Spleen (tissue), 11 donors: ENCODE results near the gene PRRT1B. TPM values are rescaled to one million over a fixed set of nuclear protein-coding genes. Genes with fewer than 3 reads are reported as not detected.

Source experiments
- DNase-seq: peaks from one replicate; pipeline ENCODE4 v3.0.0-alpha.2; 2020
- H3K27ac ChIP-seq, 8 donors: fragments of 200-600 bp; sonication (generic) in 7 of 8; 1 replicate in 4 of 8; 2 replicates in 4 of 8; pipeline versions ENCODE4 v1.5.0 to v1.8.0; 2016 to 2021; ENCODE audit warnings: inconsistent platforms in 4 of 8, mild to moderate bottlenecking in 4 of 8, moderate library complexity in 1 of 8
- H3K27me3 ChIP-seq, 7 donors: fragments of 200-600 bp; sonication (generic) in 6 of 7; replicated peaks in 1 of 7; 1 replicate in 4 of 7; 2 replicates in 3 of 7; pipeline versions ENCODE4 v1.5.0 to v1.8.0; 2016 to 2021; ENCODE audit warnings: inconsistent platforms in 3 of 7, mild to moderate bottlenecking in 1 of 7
- H3K36me3 ChIP-seq, 6 donors: fragments of 200-600 bp; sonication (generic) in 5 of 6; 1 replicate in 4 of 6; 2 replicates in 2 of 6; pipeline versions ENCODE4 v1.5.0 to v1.8.0; 2016 to 2021; ENCODE audit warnings: inconsistent platforms in 2 of 6
- H3K4me1 ChIP-seq, 6 donors: fragments of 200-600 bp; sonication (generic) in 5 of 6; 1 replicate in 3 of 6; 2 replicates in 3 of 6; pipeline versions ENCODE4 v1.5.0 to v1.8.0; 2016 to 2021; ENCODE audit warnings: inconsistent platforms in 3 of 6
- H3K4me3 ChIP-seq, 8 donors: fragments of 200-600 bp; sonication (generic) in 7 of 8; 1 replicate in 4 of 8; 2 replicates in 4 of 8; pipeline versions ENCODE4 v1.5.0 to v1.8.0; 2016 to 2021; ENCODE audit warnings: inconsistent platforms in 4 of 8, mild to moderate bottlenecking in 4 of 8, moderate library complexity in 2 of 8
- H3K9me3 ChIP-seq, 8 donors: fragments of 200-600 bp; sonication (generic) in 7 of 8; 1 replicate in 4 of 8; 2 replicates in 4 of 8; pipeline versions ENCODE4 v1.5.0 to v1.8.0; 2016 to 2021; ENCODE audit warnings: inconsistent platforms in 4 of 8
- CTCF ChIP-seq, 11 experiments: fragments of 200-600 bp in 7 of 11; fragments of 450-650 bp in 4 of 11; sonication (generic) in 4 of 11; IDR thresholded peaks in 8 of 11; conservative IDR thresholded peaks in 3 of 11; 1 replicate in 7 of 11; 2 replicates in 4 of 11; pipeline versions ENCODE4 v1.4.0 to v1.8.0; 2016 to 2021; ENCODE audit warnings: antibody characterized with exemption in 11 of 11, inconsistent platforms in 4 of 11, mild to moderate bottlenecking in 1 of 11
- POLR2A ChIP-seq, 3 donors: fragments of 450-650 bp; IDR thresholded peaks; one replicate each; pipeline ENCODE4 v1.5.1; 2017; ENCODE audit warnings: antibody characterized with exemption in 3 of 3, mild to moderate bottlenecking in 1 of 3
- POLR2AphosphoS5 ChIP-seq, 3 donors: sonication (generic); formaldehyde crosslinking; IDR thresholded peaks; one replicate each; pipeline ENCODE4 v1.5.1; 2017; ENCODE audit warnings: antibody characterized with exemption in 3 of 3
- WGBS, 5 donors: extraction: QIAGEN DNeasy Blood & Tissue Kit in 3 of 5; methylation state at CpG; one replicate each; pipeline versions ENCODE4 v1.1.5 to v1.1.7; 2013 to 2018; 5-methylcytosine and 5-hydroxymethylcytosine counted together
- intact Hi-C: fragments of 100-400 bp; cut with DNase I; formaldehyde crosslinking; loops from one replicate; pipeline ENCODE4 v1.15.0; 2023; ENCODE audit warnings: low total_unique reads
- polyA plus RNA-seq, 3 donors: library from polyadenylated mRNA; stranded (reverse); fragments of 200-250 nt; gene quantifications; one replicate each; pipeline ENCODE4 v1.2.1, GENCODE V29; 2013
- total RNA-seq, 7 donors: library from RNA; depleted of rRNA in 3 of 7; stranded (reverse); fragments of >200 nt in 3 of 7; fragmentation: NEBNext Ultra II Directional in 4 of 7; extraction: Animal tissue kit (Norgen Biotek cat#: 25700) in 4 of 7; gene quantifications; one replicate each; pipeline versions ENCODE4 v1.1.0 to v1.2.1, GENCODE V29; 2016 to 2021
- donor health status: healthy with polysubstance abuse.
- donor health status: DM: no; HTN: no; CAD: no; lungs with moderate emphysema.
- donor health status: DM: no; HTN: no; CAD: no.
- donor health status: Bipolar disorder and iron deficiency.
- donor health status: healthy.
- donor health status: DM: no; HTN: no; CAD: no.
- donor health status: DM: yes; HTN: yes; CAD: no.

Gene PRRT1B
- total and polyA plus RNA-seq, 10 donors: not detected

GRCh38 chr9:131559421-131560000, 14.2 kb downstream of the PRRT1B start:
- intact Hi-C loops: no loop called here
- peaks cover 0 to 5% (median 0%) of the 10 kb centered on the region in 6 donors for H3K4me1 ChIP-seq
- H3K27ac ChIP-seq: no peak overlapping the region
- peaks cover 0 to 29% (median 16%) of the 10 kb centered on the region in 8 donors for H3K9me3 ChIP-seq
- H3K36me3 ChIP-seq: no peaks in the 10 kb centered on the region
- no peak overlapping the region for H3K4me3 ChIP-seq
- 80 to 89% (median 81%) methylated on average over 1 of the region's 1 CpG for WGBS, 5 donors
- TF ChIP-seq POLR2AphosphoS5 (IDR thresholded peaks at IDR 0.05) (no peak), CTCF (IDR thresholded peaks at IDR 0.05 in 8 of 11, conservative IDR thresholded peaks at IDR 0.05 in 3 of 11) (no peak), POLR2A (IDR thresholded peaks at IDR 0.05) (no peak)
- H3K27me3 ChIP-seq: peaks cover 0 to 27% (median 17%) of the 10 kb centered on the region in 7 donors
- no peak for DNase-seq

- Histone ChIP-seq H3K27ac (no peak overlapping the region), H3K27me3 (no peaks in the 10 kb centered on the region), H3K4me1 (no peaks in the 10 kb centered on the region), H3K4me3 (no peak overlapping the region), H3K9me3 (peaks cover 0 to 33% (median 16%) of the 10 kb centered on the region in 8 donors), H3K36me3 (no peaks in the 10 kb centered on the region)
- 72 to 83% (median 75%) methylated on average over 9 of the region's 9 CpGs for WGBS, 5 donors
- no peak for DNase-seq
- no peak for TF ChIP-seq CTCF (IDR thresholded peaks at IDR 0.05 in 8 of 11, conservative IDR thresholded peaks at IDR 0.05 in 3 of 11)
- no peak for TF ChIP-seq POLR2AphosphoS5 (IDR thresholded peaks at IDR 0.05)
- TF ChIP-seq POLR2A (IDR thresholded peaks at IDR 0.05): no peak
- intact Hi-C loops: no loop called here
Observed at GRCh38 chr9:131562032-131562959, 17.0 kb downstream of the PRRT1B start.

- WGBS, 5 donors: 67 to 97% (median 81%) methylated on average over 5 of the region's 5 CpGs
- no peaks in the 10 kb centered on the region for H3K27me3 ChIP-seq
- peaks cover 0 to 24% (median 2%) of the 10 kb centered on the region in 6 donors for H3K36me3 ChIP-seq
- H3K9me3 ChIP-seq: peaks cover 0 to 33% (median 14%) of the 10 kb centered on the region in 8 donors
- no peak for DNase-seq
- H3K27ac ChIP-seq: no peak overlapping the region
- H3K4me1 ChIP-seq: no peaks in the 10 kb centered on the region
- intact Hi-C loops: no loop called here
- H3K4me3 ChIP-seq: no peak overlapping the region
- TF ChIP-seq POLR2A (IDR thresholded peaks at IDR 0.05) (no peak), CTCF (IDR thresholded peaks at IDR 0.05 in 8 of 11, conservative IDR thresholded peaks at IDR 0.05 in 3 of 11) (no peak), POLR2AphosphoS5 (IDR thresholded peaks at IDR 0.05) (no peak)
Observed at GRCh38 chr9:131565369-131565768, 20.0 kb downstream of the PRRT1B start.

- Histone ChIP-seq H3K4me1 (no peaks in the 10 kb centered on the region), H3K9me3 (peaks cover 0 to 26% (median 11%) of the 10 kb centered on the region in 8 donors), H3K27ac (no peak overlapping the region), H3K36me3 (peaks cover 0 to 30% (median 2%) of the 10 kb centered on the region in 6 donors), H3K4me3 (no peak overlapping the region), H3K27me3 (no peaks in the 10 kb centered on the region)
- intact Hi-C loops: no loop called here
- TF ChIP-seq CTCF (IDR thresholded peaks at IDR 0.05 in 8 of 11, conservative IDR thresholded peaks at IDR 0.05 in 3 of 11) (no peak), POLR2A (IDR thresholded peaks at IDR 0.05) (no peak), POLR2AphosphoS5 (IDR thresholded peaks at IDR 0.05) (no peak)
- 96 to 98% (median 97%) methylated on average over 3 of the region's 3 CpGs for WGBS, 5 donors
- no peak for DNase-seq
Observed at GRCh38 chr9:131566158-131566557, 20.8 kb downstream of the PRRT1B start.
